ENCODE data around the gene LTN1. TPM values are rescaled to one million over a fixed set of nuclear protein-coding genes. Genes with fewer than 3 reads are reported as not detected.

The LTN1 gene
- total RNA-seq, 1 experiment from 2014 or later, result 8.7 TPM

- Histone ChIP-seq H3K27ac (ENCODE audit: low read depth, low read length) (no peak overlapping the region), H4K20me1 (ENCODE audit: insufficient read depth) (no peaks in the 10 kb centered on the region), H3K4me3 (replicated peaks in 1 of 2; ENCODE audit: low read depth in 1 of 2, low read length in 2 of 2) (no peak overlapping the region), H3K79me2 (ENCODE audit: insufficient read depth, low read length) (no peaks in the 10 kb centered on the region), H3K4me1 (ENCODE audit: control insufficient read depth in 1 of 2, insufficient read depth in 2 of 2, low read length in 2 of 2) (no peaks in the 10 kb centered on the region), H3K9me2 (ENCODE audit: insufficient read depth) (no peaks in the 10 kb centered on the region), H3K9ac (ENCODE audit: low read length) (no peak overlapping the region), H3K27me3 (ENCODE audit: insufficient read depth, low read length) (no peaks in the 10 kb centered on the region), H3K36me3 (ENCODE audit: control insufficient read depth in 1 of 2, insufficient read depth in 2 of 2, low read length in 2 of 2) (no peaks in the 10 kb centered on the region; a peak in 2 of 4 replicates), H2AFZ (ENCODE audit: low read depth, low read length, poor library complexity, severe bottlenecking) (no peak overlapping the region), H3K9me3 (ENCODE audit: control insufficient read depth in 1 of 2, insufficient read depth in 1 of 2, low read depth in 1 of 2, low read length in 2 of 2) (no peaks in the 10 kb centered on the region), H3K4me2 (ENCODE audit: low read length) (no peak overlapping the region)
- no TSS peak for BruUV-seq (replicated peaks)
- ChIA-PET RAD21 (ENCODE audit: low non-redundant PET in 1 of 2, low total read pairs in 2 of 2, uncharacterized antibody in 2 of 2, unreplicated experiment in 2 of 2) (no interaction called here), CTCF (interaction anchor here (1.9 kb wide), 1 partner anchor 183 kb away, joined by 3 read pairs; no protein-coding TSS in a partner anchor), POLR2A (no interaction called here)
- no peak for ATAC-seq
- no peak for DNase-seq (ENCODE audit: low read depth, low spot score)
- TF ChIP-seq MAX (IDR thresholded peaks at IDR 0.05), result no peak
- intact Hi-C loops (cut with micrococcal nuclease), result no loop called here
Measured at GRCh38 chr21:28928578-28929420, 63.9 kb downstream of the LTN1 start.

GRCh38 chr21:28927130-28927529, 65.5 kb downstream of the LTN1 start:
- ChIA-PET POLR2A (no interaction called here), RAD21 (ENCODE audit: low non-redundant PET in 1 of 2, low total read pairs in 2 of 2, uncharacterized antibody in 2 of 2, unreplicated experiment in 2 of 2) (no interaction called here), CTCF (interaction anchor here (1.9 kb wide), 1 partner anchor 181 kb away, joined by 3 read pairs; no protein-coding TSS in a partner anchor)
- Histone ChIP-seq H3K9ac (ENCODE audit: low read length) (no peak overlapping the region), H3K27me3 (ENCODE audit: insufficient read depth, low read length) (no peaks in the 10 kb centered on the region), H2AFZ (ENCODE audit: low read depth, low read length, poor library complexity, severe bottlenecking) (no peak overlapping the region), H4K20me1 (ENCODE audit: insufficient read depth) (no peaks in the 10 kb centered on the region), H3K4me2 (ENCODE audit: low read length) (no peak overlapping the region), H3K9me3 (ENCODE audit: control insufficient read depth in 1 of 2, insufficient read depth in 1 of 2, low read depth in 1 of 2, low read length in 2 of 2) (no peaks in the 10 kb centered on the region), H3K4me1 (ENCODE audit: control insufficient read depth in 1 of 2, insufficient read depth in 2 of 2, low read length in 2 of 2) (no peaks in the 10 kb centered on the region), H3K4me3 (replicated peaks in 1 of 2; ENCODE audit: low read depth in 1 of 2, low read length in 2 of 2) (no peak overlapping the region), H3K79me2 (ENCODE audit: insufficient read depth, low read length) (no peaks in the 10 kb centered on the region), H3K36me3 (ENCODE audit: control insufficient read depth in 1 of 2, insufficient read depth in 2 of 2, low read length in 2 of 2) (no peaks in the 10 kb centered on the region; a peak in 2 of 4 replicates), H3K9me2 (ENCODE audit: insufficient read depth) (no peaks in the 10 kb centered on the region), H3K27ac (ENCODE audit: low read depth, low read length) (no peak overlapping the region)
- no TSS peak for BruUV-seq (replicated peaks)
- ATAC-seq, result no peak
- intact Hi-C loops (cut with micrococcal nuclease), result no loop called here
- DNase-seq (ENCODE audit: low read depth, low spot score), result no peak
- TF ChIP-seq POLR2AphosphoS5 (IDR thresholded peaks at IDR 0.05; ENCODE audit: low read depth, low read length) (no peak), YY1 (IDR thresholded peaks at IDR 0.05; ENCODE audit: extremely low read depth, insufficient replicate concordance, low read depth, low read length) (no peak)

Data from HCT116 (cell line).